DND-41 (cell line): Measurements from ENCODE around the gene ITIH5.

Experiments used
- ATAC-seq: fragments of 200-7000 bp; cut with Tn5 transposase; 3 replicates; pipeline ENCODE4 v1.9.1; 2021; ENCODE audit warnings: low read depth; ENCODE audit not compliant: insufficient read depth
- DNase-seq: peaks from one replicate; pipeline ENCODE4 v3.0.0-alpha.2; 2020
- H2AFZ ChIP-seq: 2 replicates; pipeline ENCODE4 v1.6.0; 2012; ENCODE audit warnings: low read depth, low read length
- H3K27ac ChIP-seq: 2 replicates; pipeline ENCODE4 v1.5.1; 2012; ENCODE audit warnings: low read length, inconsistent platforms
- H3K27me3 ChIP-seq: fragments of 200-600 bp; sonication (generic); 2 replicates; pipeline ENCODE4 v1.6.0; 2012; ENCODE audit warnings: low read length, mild to moderate bottlenecking, inconsistent platforms; ENCODE audit not compliant: insufficient read depth, poor library complexity
- H3K36me3 ChIP-seq: 2 replicates; pipeline ENCODE4 v1.5.1; 2012; ENCODE audit warnings: low read length, inconsistent platforms; ENCODE audit not compliant: insufficient read depth
- H3K4me1 ChIP-seq: 2 replicates; pipeline ENCODE4 v1.5.1; 2012; ENCODE audit warnings: mild to moderate bottlenecking, low read length; ENCODE audit not compliant: insufficient read depth
- H3K4me2 ChIP-seq: 2 replicates; pipeline ENCODE4 v1.6.0; 2012; ENCODE audit warnings: mild to moderate bottlenecking, moderate library complexity, low read length, inconsistent platforms; ENCODE audit not compliant: insufficient read depth
- H3K4me3 ChIP-seq, 2 experiments: fragments of 200-600 bp in 1 of 2; shearing (Covaris generic) in 1 of 2; 2 replicates each; pipeline ENCODE4 v1.5.1; 2012 to 2016; ENCODE audit warnings: inconsistent platforms in 2 of 2, low read length in 2 of 2, mild to moderate bottlenecking in 2 of 2, low read depth in 1 of 2, moderate library complexity in 1 of 2
- H3K79me2 ChIP-seq: 2 replicates; pipeline ENCODE4 v1.6.0; 2012; ENCODE audit warnings: low read length, inconsistent platforms; ENCODE audit not compliant: insufficient read depth
- H3K9ac ChIP-seq: 2 replicates; pipeline ENCODE4 v1.6.0; 2012; ENCODE audit warnings: low read depth, mild to moderate bottlenecking, inconsistent platforms, low read length, moderate library complexity
- H3K9me3 ChIP-seq: 2 replicates; pipeline ENCODE4 v1.5.1; 2012; ENCODE audit warnings: low read length, moderate library complexity, mild to moderate bottlenecking, inconsistent platforms; ENCODE audit not compliant: insufficient read depth, severe bottlenecking
- H4K20me1 ChIP-seq: 2 replicates; pipeline ENCODE4 v1.6.0; 2012; ENCODE audit warnings: low read length; ENCODE audit not compliant: insufficient read depth
- CTCF ChIP-seq: IDR thresholded peaks from 2 replicates; pipeline ENCODE4 v1.5.1; 2012; ENCODE audit warnings: borderline replicate concordance, low read length, moderate library complexity, mild to moderate bottlenecking; ENCODE audit not compliant: poor library complexity, severe bottlenecking; ENCODE audit errors: extremely low read depth
- EZH2 ChIP-seq: IDR thresholded peaks from 3 replicates; pipeline ENCODE4 v1.6.1; 2012; ENCODE audit warnings: borderline replicate concordance, low read depth, mild to moderate bottlenecking, moderate library complexity, low read length, inconsistent platforms; ENCODE audit not compliant: severe bottlenecking

The ITIH5 gene

GRCh38 chr10:7538970-7539654 lies 127.7 kb downstream of the ITIH5 start:
- no peaks in the 10 kb centered on the region for H3K79me2 ChIP-seq
- H3K9me3 ChIP-seq = no peaks in the 10 kb centered on the region
- H3K27ac ChIP-seq = no peak overlapping the region
- H3K4me3 ChIP-seq = no peak overlapping the region
- no peak for TF ChIP-seq CTCF
- TF ChIP-seq EZH2 = no peak
- no peak for ATAC-seq
- H3K36me3 ChIP-seq = no peaks in the 10 kb centered on the region
- H4K20me1 ChIP-seq = no peaks in the 10 kb centered on the region
- H3K4me1 ChIP-seq = no peaks in the 10 kb centered on the region
- DNase-seq = no peak
- H2AFZ ChIP-seq = no peak overlapping the region
- no peak overlapping the region for H3K9ac ChIP-seq
- no peak overlapping the region for H3K4me2 ChIP-seq
- no peaks in the 10 kb centered on the region for H3K27me3 ChIP-seq

GRCh38 chr10:7537126-7537525 lies 129.6 kb downstream of the ITIH5 start:
- H3K36me3 ChIP-seq = no peaks in the 10 kb centered on the region
- DNase-seq (no peak), ATAC-seq (no peak)
- H3K4me2 ChIP-seq = no peak overlapping the region
- no peaks in the 10 kb centered on the region for H4K20me1 ChIP-seq
- no peak overlapping the region for H3K4me3 ChIP-seq
- no peak overlapping the region for H3K27ac ChIP-seq
- H3K4me1 ChIP-seq = no peaks in the 10 kb centered on the region
- no peak overlapping the region for H3K9ac ChIP-seq
- H2AFZ ChIP-seq = no peak overlapping the region
- no peaks in the 10 kb centered on the region for H3K27me3 ChIP-seq
- H3K9me3 ChIP-seq = no peaks in the 10 kb centered on the region
- no peaks in the 10 kb centered on the region for H3K79me2 ChIP-seq
- no peak for TF ChIP-seq CTCF
- TF ChIP-seq EZH2 = no peak

GRCh38 chr10:7534480-7534852 lies 132.3 kb downstream of the ITIH5 start:
- no peak for TF ChIP-seq CTCF
- TF ChIP-seq EZH2 = no peak
- Histone ChIP-seq H3K9ac (no peak overlapping the region), H3K4me2 (no peak overlapping the region), H3K4me1 (no peaks in the 10 kb centered on the region), H3K9me3 (no peaks in the 10 kb centered on the region), H3K4me3 (no peak overlapping the region), H2AFZ (no peak overlapping the region), H3K27me3 (no peaks in the 10 kb centered on the region), H3K36me3 (no peaks in the 10 kb centered on the region), H3K79me2 (no peaks in the 10 kb centered on the region), H4K20me1 (no peaks in the 10 kb centered on the region), H3K27ac (no peak overlapping the region)
- no peak for ATAC-seq
- no peak for DNase-seq
